ENCODE data around the gene PTGER4.

Gene PTGER4

DNA sequence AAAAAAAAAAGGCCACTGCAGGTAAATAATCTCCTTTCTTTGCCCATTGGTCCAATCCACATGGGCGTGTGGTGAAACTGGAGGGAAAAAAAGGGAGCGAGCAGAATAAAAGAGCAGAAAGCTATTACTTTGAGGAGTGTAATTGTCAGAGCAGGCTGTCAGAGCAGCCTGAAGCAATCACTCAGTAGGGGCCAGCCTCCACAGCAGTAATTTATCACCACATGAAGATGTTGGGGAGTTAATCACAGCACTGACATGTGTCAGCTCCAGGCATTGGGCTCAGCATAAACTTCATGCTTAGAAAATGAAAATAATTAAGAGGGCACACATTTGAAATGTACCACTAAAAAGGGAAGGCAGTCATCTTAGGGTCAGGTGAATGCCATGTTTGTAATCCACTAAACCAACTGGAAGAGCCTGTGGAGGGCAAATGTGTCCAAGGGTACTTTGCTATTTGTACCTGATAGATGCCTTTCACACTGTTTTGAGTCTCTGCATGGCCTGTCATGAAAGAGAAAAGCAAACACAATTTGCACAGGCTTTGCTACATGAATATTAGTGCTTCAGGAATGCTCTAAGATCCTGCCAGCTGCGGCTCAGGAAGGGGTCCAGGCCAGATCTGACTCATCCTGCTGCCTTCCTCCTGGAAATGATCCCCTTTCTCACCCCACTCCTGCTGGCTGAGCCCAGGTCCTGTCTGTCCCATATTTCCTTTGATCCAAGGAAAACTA lies 2.9 kb upstream of the PTGER4 start:
- Histone ChIP-seq H3K27ac (ENCODE audit: low read depth, low read length) (peak overlapping the region; percentile 28), H3K4me3 (ENCODE audit: low read length) (no peak overlapping the region), H3K4me1 (ENCODE audit: control insufficient read depth, insufficient read depth, low read length) (no peaks in the 10 kb centered on the region), H3K27me3 (ENCODE audit: control insufficient read depth, insufficient read depth, low read length) (no peaks in the 10 kb centered on the region), H3K9ac (ENCODE audit: low read length) (no peak overlapping the region), H3K36me3 (ENCODE audit: control insufficient read depth, insufficient read depth, low read length) (peaks cover 8% of the 10 kb centered on the region)

DNA sequence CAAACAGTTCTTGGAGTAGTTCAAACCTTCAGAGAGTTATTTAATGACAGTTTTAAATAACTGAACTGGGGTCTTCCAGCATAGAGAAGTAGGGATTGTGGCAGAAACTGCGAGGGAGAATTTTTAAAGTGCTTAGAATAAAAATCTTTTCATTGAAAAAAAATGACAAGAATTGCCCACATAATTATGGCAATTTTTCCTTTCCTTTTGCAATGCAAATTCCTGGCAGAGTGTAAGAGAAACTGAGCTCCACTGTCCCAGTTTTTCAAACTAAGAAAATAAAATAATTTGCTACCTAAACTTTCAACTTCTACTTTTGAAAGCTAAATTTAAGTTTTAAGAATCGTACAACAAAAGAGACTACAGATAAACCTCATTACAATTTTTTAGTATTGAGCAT lies 2.3 kb upstream of the PTGER4 start:
- Histone ChIP-seq H3K36me3 (ENCODE audit: control insufficient read depth, insufficient read depth, low read length) (peaks cover 9% of the 10 kb centered on the region), H3K27me3 (ENCODE audit: control insufficient read depth, insufficient read depth, low read length) (no peaks in the 10 kb centered on the region), H3K4me1 (ENCODE audit: control insufficient read depth, insufficient read depth, low read length) (no peaks in the 10 kb centered on the region), H3K9ac (ENCODE audit: low read length) (no peak overlapping the region), H3K27ac (ENCODE audit: low read depth, low read length) (peak overlapping the region; percentile 28), H3K4me3 (ENCODE audit: low read length) (no peak overlapping the region)

DNA sequence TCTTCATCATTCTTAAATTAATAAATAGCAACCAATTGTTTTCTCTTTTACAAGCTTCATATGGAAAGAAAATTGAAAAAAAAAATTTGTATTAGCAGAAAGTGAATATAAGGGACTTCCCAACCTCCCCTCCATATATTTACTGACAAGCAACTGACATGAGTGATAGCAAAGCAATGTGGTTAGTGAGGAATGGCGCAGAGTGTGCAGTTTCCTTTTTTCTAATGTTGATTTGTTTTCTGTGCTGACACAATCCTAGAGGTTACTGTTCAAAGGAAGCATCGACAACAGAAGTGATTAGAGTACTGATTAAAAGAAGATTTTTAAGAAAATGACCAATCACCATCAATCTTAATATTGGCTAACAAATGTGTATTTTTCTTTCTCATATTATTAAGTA lies 1.7 kb upstream of the PTGER4 start:
- Histone ChIP-seq H3K36me3 (ENCODE audit: control insufficient read depth, insufficient read depth, low read length) (peaks cover 9% of the 10 kb centered on the region), H3K27me3 (ENCODE audit: control insufficient read depth, insufficient read depth, low read length) (no peaks in the 10 kb centered on the region), H3K27ac (ENCODE audit: low read depth, low read length) (no peak overlapping the region), H3K9ac (ENCODE audit: low read length) (no peak overlapping the region), H3K4me1 (ENCODE audit: control insufficient read depth, insufficient read depth, low read length) (no peaks in the 10 kb centered on the region), H3K4me3 (ENCODE audit: low read length) (no peak overlapping the region)

DNA sequence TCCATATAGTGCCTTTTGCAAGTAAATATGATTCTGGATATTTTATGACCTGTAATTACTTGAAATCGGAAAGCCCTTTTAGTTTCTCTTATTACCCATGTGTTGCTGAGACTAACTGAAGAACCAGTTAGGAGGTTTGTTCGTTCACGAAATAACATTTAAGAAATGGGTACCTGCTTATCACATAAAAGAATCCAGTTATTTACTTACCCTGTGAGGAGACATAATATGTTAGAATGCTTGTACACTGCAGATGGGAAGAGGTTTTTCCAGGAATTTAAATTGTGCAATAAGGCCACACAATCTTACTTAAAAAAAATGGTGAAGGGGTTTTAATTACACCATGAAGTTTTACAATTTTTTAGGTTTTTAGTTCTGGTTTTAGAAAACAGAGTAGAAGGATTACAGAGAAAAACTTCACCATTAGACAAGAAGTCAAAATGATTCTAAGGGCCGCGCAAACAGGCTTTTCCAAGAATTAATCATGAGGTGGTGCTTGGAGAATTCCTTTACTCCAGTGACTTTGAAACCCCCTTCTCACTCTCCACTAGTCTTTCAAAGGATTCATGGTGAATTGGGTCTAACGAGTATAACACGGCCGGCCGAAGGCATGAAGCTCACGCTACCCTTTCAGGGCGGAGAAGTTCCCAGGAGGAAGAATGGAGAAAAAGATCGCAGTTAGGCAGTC lies 1.1 kb upstream of the PTGER4 start:
- Histone ChIP-seq H3K4me3 (ENCODE audit: low read length) (peak overlapping the region; percentile 67), H3K36me3 (ENCODE audit: control insufficient read depth, insufficient read depth, low read length) (peaks cover 9% of the 10 kb centered on the region), H3K27ac (ENCODE audit: low read depth, low read length) (peak overlapping the region; percentile 72), H3K4me1 (ENCODE audit: control insufficient read depth, insufficient read depth, low read length) (no peaks in the 10 kb centered on the region), H3K9ac (ENCODE audit: low read length) (no peak overlapping the region), H3K27me3 (ENCODE audit: control insufficient read depth, insufficient read depth, low read length) (no peaks in the 10 kb centered on the region)

DNA sequence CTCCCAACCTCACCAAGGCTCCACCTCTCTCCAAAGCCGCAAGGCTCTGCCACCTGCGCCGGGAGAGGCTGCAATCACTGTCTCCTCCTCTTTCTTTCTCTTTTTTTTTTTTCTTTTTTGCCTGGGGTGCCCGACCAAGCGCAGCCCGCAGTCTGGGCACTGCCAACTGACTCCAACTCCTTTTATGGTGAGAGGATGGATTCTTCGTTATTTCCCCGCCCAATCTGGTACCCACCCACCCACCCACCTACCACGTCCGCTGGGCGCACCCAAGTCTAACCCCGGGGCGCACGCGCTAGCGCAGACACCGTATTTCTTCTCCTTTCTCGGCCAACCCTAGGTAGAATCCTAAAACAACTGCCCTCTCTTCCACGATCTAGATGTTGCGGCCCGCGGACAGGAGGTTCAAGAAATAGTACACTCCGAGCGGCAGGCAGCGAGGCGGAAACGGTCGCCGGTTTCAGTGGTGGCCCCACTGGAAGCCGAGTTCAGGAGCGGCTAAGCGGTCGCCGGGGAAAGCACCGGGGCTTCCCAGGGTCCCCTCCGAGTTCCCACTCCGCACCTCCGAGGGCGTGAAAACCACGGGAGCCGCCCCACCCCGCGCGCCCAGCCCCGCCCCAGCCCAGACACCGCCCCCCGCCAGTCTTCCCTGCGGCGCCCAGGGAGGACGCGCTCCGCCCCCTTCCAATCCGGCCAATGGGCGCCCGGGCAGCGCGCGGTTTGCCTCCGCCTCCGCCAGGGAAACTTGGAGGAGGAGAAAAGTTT lies 385 bp upstream of the PTGER4 start:
- no peaks in the 10 kb centered on the region for H3K4me1 ChIP-seq (ENCODE audit: control insufficient read depth, insufficient read depth, low read length)
- H3K9ac ChIP-seq (ENCODE audit: low read length), result no peak overlapping the region
- H3K4me3 ChIP-seq (ENCODE audit: low read length), result peak overlapping the region; percentile 73
- peaks cover 9% of the 10 kb centered on the region for H3K36me3 ChIP-seq (ENCODE audit: control insufficient read depth, insufficient read depth, low read length)
- H3K27ac ChIP-seq (ENCODE audit: low read depth, low read length), result peak overlapping the region; percentile 85
- no peaks in the 10 kb centered on the region for H3K27me3 ChIP-seq (ENCODE audit: control insufficient read depth, insufficient read depth, low read length)

DNA sequence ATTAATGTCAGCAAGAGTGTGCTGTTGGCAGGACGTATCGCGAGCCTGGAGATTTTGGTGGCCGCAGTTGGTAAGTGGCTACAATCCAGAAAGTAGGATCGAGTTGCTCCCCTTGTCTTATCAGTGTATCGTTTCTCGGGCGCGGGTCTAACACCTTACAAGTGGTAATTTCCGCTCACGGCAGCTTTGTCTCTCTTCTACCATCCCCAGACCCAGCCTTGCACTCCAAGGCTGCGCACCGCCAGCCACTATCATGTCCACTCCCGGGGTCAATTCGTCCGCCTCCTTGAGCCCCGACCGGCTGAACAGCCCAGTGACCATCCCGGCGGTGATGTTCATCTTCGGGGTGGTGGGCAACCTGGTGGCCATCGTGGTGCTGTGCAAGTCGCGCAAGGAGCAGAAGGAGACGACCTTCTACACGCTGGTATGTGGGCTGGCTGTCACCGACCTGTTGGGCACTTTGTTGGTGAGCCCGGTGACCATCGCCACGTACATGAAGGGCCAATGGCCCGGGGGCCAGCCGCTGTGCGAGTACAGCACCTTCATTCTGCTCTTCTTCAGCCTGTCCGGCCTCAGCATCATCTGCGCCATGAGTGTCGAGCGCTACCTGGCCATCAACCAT lies 1.1 kb downstream of the PTGER4 start:
- peak overlapping the region; percentile 92 for H3K9ac ChIP-seq (ENCODE audit: low read length)
- peak overlapping the region; percentile 73 for H3K4me3 ChIP-seq (ENCODE audit: low read length)
- no peaks in the 10 kb centered on the region for H3K4me1 ChIP-seq (ENCODE audit: control insufficient read depth, insufficient read depth, low read length)
- H3K27ac ChIP-seq (ENCODE audit: low read depth, low read length), result peak overlapping the region; percentile 79
- no peaks in the 10 kb centered on the region for H3K27me3 ChIP-seq (ENCODE audit: control insufficient read depth, insufficient read depth, low read length)
- peaks cover 9% of the 10 kb centered on the region for H3K36me3 ChIP-seq (ENCODE audit: control insufficient read depth, insufficient read depth, low read length)

DNA sequence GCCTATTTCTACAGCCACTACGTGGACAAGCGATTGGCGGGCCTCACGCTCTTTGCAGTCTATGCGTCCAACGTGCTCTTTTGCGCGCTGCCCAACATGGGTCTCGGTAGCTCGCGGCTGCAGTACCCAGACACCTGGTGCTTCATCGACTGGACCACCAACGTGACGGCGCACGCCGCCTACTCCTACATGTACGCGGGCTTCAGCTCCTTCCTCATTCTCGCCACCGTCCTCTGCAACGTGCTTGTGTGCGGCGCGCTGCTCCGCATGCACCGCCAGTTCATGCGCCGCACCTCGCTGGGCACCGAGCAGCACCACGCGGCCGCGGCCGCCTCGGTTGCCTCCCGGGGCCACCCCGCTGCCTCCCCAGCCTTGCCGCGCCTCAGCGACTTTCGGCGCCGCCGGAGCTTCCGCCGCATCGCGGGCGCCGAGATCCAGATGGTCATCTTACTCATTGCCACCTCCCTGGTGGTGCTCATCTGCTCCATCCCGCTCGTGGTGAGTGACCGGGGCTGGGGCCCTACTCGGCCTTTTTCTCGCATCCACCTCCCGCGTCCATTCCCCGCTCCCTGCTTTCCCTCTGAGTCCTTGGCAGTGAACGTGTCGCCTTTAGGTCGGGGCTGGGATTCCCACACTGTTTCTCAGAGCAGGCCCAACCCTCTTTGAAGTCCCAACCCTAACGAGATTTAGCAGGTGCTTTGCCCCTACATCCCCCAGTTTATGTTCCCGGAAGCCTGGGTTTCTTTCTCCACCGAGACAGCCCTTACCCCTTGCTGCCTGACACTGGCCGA lies 1.8 kb downstream of the PTGER4 start:
- Histone ChIP-seq H3K27me3 (ENCODE audit: control insufficient read depth, insufficient read depth, low read length) (no peaks in the 10 kb centered on the region), H3K4me3 (ENCODE audit: low read length) (peak overlapping the region; percentile 73), H3K4me1 (ENCODE audit: control insufficient read depth, insufficient read depth, low read length) (no peaks in the 10 kb centered on the region), H3K9ac (ENCODE audit: low read length) (peak overlapping the region; percentile 92), H3K27ac (ENCODE audit: low read depth, low read length) (peak overlapping the region; percentile 79), H3K36me3 (ENCODE audit: control insufficient read depth, insufficient read depth, low read length) (peaks cover 9% of the 10 kb centered on the region)

DNA sequence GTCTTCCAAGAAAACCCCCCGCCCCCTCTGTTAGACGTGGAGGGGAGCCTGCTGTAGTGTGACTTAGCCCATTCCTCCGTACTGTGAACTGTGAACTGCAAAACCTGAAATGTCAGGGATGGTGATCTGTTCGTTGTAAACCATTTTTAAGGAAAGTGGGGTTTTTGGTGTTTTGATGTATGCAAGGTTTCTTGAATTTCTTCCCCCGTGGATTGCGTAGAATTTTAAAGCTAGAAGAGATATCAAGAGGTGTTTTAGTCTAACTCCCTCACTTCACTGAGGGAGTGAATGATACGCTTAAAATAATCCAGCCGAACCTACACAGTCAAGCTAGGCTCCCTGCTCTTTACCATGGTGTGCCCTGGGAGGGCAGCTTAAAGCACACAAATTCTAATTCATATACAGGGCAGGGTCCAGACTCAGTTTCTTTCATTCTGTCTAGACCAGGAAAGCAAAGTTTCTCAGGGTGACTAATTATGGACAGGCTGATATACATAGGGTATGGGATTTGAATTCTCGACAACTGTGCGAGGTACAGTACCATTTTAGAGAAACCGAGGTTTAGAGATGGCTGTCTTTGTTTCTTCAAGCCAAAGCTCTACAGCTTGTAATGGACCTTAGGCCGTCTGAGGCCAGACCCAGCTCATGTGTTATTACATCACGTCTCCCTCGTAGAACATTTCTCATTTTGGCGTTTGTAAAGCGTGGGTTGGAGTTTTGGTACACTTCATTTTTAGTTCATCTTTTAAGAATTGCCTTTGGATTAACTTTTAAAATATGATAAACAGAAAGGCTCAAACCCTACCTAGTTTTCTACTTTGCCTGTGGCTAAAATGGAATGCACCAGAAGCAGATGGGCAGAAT lies 2.7 kb downstream of the PTGER4 start:
- Histone ChIP-seq H3K4me1 (ENCODE audit: control insufficient read depth, insufficient read depth, low read length) (no peaks in the 10 kb centered on the region), H3K9ac (ENCODE audit: low read length) (peak overlapping the region; percentile 92), H3K27me3 (ENCODE audit: control insufficient read depth, insufficient read depth, low read length) (no peaks in the 10 kb centered on the region), H3K4me3 (ENCODE audit: low read length) (peak overlapping the region; percentile 73), H3K36me3 (ENCODE audit: control insufficient read depth, insufficient read depth, low read length) (peaks cover 9% of the 10 kb centered on the region), H3K27ac (ENCODE audit: low read depth, low read length) (peak overlapping the region; percentile 74)

DNA sequence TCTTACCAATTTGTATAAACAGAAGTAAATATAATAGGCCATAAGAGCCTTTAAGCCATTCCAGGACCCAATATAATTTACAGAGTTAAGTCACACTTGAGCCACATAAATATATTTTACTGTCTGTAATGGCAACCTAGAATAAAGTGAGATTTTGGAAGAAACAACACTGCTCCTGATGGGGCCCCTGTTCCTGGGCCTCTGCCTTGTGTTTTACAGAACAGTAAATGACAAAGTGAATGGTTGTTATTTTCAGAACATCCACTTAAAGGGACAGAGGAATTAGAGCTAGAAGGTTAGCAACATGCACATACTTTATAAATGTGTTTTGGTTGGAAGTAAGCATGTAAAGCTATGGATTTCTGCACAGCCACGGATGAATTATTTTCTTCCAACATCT lies 3.6 kb downstream of the PTGER4 start:
- peak overlapping the region; percentile 74 for H3K27ac ChIP-seq (ENCODE audit: low read depth, low read length)
- no peak overlapping the region for H3K9ac ChIP-seq (ENCODE audit: low read length)
- H3K27me3 ChIP-seq (ENCODE audit: control insufficient read depth, insufficient read depth, low read length), result no peaks in the 10 kb centered on the region
- peak overlapping the region; percentile 73 for H3K4me3 ChIP-seq (ENCODE audit: low read length)
- H3K36me3 ChIP-seq (ENCODE audit: control insufficient read depth, insufficient read depth, low read length), result peaks cover 9% of the 10 kb centered on the region
- peaks cover 1% of the 10 kb centered on the region for H3K4me1 ChIP-seq (ENCODE audit: control insufficient read depth, insufficient read depth, low read length)

DNA sequence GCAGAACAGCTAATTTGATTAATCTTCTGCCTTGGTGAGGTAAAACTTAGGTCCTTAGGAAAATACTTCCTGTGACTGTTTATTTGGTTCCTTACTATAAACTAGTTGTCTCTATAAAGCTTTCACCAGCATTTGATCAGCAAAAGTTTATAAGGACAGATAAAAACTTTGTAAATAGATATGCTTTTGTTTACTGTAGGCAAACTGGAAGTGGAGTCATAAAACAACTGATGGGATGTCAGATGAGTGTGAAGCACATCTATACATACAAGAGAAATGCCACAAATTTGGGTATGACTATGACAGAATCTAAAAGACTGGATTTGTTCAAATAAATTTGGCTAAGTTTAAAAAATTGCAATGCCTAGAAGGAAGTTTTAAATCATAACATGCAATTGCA lies 5.5 kb downstream of the PTGER4 start:
- H3K36me3 ChIP-seq (ENCODE audit: control insufficient read depth, insufficient read depth, low read length), result peaks cover 9% of the 10 kb centered on the region
- no peak overlapping the region for H3K4me3 ChIP-seq (ENCODE audit: low read length)
- peaks cover 4% of the 10 kb centered on the region for H3K4me1 ChIP-seq (ENCODE audit: control insufficient read depth, insufficient read depth, low read length)
- no peak overlapping the region for H3K9ac ChIP-seq (ENCODE audit: low read length)
- H3K27me3 ChIP-seq (ENCODE audit: control insufficient read depth, insufficient read depth, low read length), result no peaks in the 10 kb centered on the region
- no peak overlapping the region for H3K27ac ChIP-seq (ENCODE audit: low read depth, low read length)

DNA sequence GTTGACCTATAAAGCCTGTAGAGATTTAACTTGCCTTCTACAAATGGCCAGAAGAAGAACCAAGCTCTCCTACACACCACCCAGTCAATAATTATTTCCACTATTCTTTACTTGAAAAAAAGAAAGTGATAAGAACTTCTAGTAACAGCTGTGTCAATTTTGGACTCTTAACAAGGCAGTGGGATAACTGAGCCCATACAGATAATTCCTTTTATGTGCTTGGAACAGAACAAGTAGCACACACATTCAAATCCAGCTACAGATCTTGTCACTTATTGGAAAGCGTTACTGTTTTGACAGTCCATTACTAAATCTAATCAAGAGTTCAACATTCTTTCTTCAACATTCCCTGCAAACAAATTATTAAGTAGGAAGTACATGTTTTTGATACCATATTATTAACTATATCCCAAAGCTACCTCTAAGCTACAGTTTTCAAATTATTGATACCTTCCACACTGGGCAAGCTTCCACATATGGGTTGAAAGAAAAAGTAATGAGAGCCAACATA lies 6.3 kb downstream of the PTGER4 start:
- Histone ChIP-seq H3K27ac (ENCODE audit: low read depth, low read length) (peak overlapping the region; percentile 3), H3K36me3 (ENCODE audit: control insufficient read depth, insufficient read depth, low read length) (peaks cover 8% of the 10 kb centered on the region), H3K4me3 (ENCODE audit: low read length) (no peak overlapping the region), H3K4me1 (ENCODE audit: control insufficient read depth, insufficient read depth, low read length) (peaks cover 4% of the 10 kb centered on the region), H3K9ac (ENCODE audit: low read length) (no peak overlapping the region), H3K27me3 (ENCODE audit: control insufficient read depth, insufficient read depth, low read length) (no peaks in the 10 kb centered on the region)

All from rectal smooth muscle tissue (tissue), 1 donor.